GM12872 (cell line): ENCODE results near the gene SPAG8.
A peak's percentile ranks its signal among the peaks of the same experiment; 100 is the strongest.

ENCODE experiments used
- CTCF ChIP-seq: IDR thresholded peaks from 3 replicates; pipeline ENCODE4 v1.5.1; 2011; ENCODE audit warnings: low read depth, mild to moderate bottlenecking, low read length, moderate library complexity; ENCODE audit not compliant: insufficient read depth

SPAG8 gene

DNA sequence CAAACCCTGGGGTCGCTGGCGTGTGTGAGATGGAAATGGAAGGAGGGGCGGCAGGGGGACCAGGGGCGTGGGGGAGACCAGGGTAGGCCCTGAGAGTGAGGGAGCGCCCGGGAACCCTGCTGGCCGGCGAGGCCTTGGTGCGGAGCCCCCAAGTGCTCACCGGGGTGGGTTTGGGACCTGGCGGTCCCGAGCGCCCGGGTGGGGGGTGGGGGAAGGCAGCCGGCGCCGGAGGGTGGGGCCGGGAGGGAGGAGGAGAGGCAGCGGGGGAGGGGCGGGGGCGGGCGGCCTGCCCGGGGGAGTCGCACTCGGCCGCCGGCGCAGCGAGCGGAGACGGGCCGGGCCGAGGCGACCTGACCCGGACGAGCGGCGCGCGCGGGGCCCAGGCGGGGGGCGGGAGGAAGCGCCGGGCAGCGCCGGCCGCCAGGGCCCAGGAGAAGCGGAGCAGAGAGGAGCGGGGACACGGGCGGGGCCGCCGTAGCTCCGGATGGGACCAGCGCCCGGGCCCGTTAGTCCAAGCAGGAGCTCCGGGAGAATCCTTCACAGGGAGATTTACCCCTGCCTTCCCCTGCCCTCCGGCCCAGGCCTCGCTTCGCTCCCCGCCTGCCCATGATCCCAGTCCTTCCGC lies 20.7 kb downstream of the SPAG8 start, which contains the start of gene NPR2:
NPR2 (plus strand) TSS at position 295 of the 625 bp plus-strand sequence. CDS start 818 bp downstream, outside the sequence.
- TF ChIP-seq CTCF, result no peak

- TF ChIP-seq CTCF, result peak; percentile 90
These were observed 21.4 kb downstream of the SPAG8 start for GRCh38 chr9:35790385-35791296.

DNA sequence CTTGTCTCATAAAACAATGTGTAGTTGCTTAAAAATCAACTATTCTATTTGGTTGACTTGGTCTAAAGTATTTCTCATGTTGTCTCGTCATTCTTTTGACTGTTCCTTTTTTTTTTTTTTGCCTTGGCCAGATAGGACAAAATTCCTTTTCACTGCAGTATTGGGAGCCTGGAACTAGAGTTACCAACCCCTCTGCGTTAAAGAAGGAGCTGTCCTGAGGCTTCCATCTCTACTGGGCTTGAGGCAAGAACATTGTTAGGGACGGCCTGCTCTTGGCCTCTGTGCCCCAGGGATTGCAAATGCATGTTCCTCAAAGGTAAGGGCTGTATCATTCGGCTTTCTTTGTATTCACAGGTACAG lies 22.1 kb downstream of the SPAG8 start:
- no peak for TF ChIP-seq CTCF

- TF ChIP-seq CTCF, result no peak
These were observed 22.5 kb downstream of the SPAG8 start for GRCh38 chr9:35789541-35789940.

GRCh38 chr9:35783418-35783817 lies 28.6 kb downstream of the SPAG8 start:
- no peak for TF ChIP-seq CTCF

DNA sequence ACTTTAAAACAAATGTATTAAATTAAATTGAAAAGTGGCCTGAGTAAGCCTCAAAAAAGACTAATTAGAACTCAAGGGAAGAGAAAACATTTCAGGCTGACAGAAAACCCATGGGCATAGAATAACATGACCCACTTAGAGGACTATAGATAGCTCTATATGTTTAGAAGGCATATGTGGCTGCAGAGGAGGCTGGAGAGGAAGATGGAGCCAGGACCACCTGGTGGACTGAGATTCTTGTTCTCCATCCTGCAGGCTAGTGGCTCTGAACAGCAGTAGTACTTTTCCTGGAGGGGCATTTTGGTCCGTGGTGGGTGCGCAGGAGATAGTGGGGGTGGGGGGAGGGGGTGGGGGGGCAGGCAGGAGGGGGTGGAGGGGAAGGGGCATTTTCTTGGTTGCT lies 31.0 kb downstream of the SPAG8 start:
- TF ChIP-seq CTCF, result no peak

DNA sequence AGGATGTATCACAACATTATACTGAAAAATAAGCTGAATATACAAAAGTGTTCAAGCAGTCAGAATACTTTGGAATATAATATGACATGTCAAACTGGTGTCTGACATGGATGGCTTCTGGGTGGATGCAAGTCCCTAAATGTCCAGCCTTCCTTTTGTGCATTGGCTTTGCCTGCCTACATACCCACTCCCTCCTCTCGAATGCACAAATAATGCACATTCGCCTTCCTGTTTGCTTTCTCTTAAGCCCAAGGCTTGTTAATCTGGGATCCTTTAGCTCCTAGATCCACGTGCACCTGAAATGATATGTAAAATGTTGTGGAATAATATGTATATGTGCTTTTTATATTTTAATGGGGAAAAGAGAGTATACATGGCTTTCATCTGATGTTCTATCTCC lies 33.6 kb downstream of the SPAG8 start:
- no peak for TF ChIP-seq CTCF
